Activated CD4-positive, alpha-beta T cell treated with anti-CD3 and anti-CD28 coated beads, Interleukin-2, amount 10 ng/mL, durations not matched to agents 24 days and 14 days (primary cell): Measurements from ENCODE around the gene BNIP5. TPM values are rescaled to one million over a fixed set of nuclear protein-coding genes. Genes with fewer than 3 reads are reported as not detected.

Experiments
- DNase-seq: peaks from one replicate; pipeline ENCODE4 v3.0.0; 2022
- H3K27ac Mint-ChIP-seq: one replicate; pipeline ENCODE4 v1.8.0; 2022; ENCODE audit warnings: mild to moderate bottlenecking, mixed read lengths
- H3K27me3 Mint-ChIP-seq: one replicate; pipeline ENCODE4 v1.8.0; 2022; ENCODE audit warnings: mixed read lengths
- H3K36me3 Mint-ChIP-seq: one replicate; pipeline ENCODE4 v1.8.0; 2022; ENCODE audit warnings: low read depth, mild to moderate bottlenecking, mixed read lengths
- H3K4me1 Mint-ChIP-seq: one replicate; pipeline ENCODE4 v1.8.0; 2021; ENCODE audit warnings: mixed read lengths
- H3K4me3 Mint-ChIP-seq: one replicate; pipeline ENCODE4 v1.8.0; 2022; ENCODE audit warnings: mild to moderate bottlenecking, moderate library complexity, mixed read lengths
- H3K9me3 Mint-ChIP-seq: one replicate; pipeline ENCODE4 v1.8.0; 2021; ENCODE audit warnings: mixed read lengths
- intact Hi-C: fragments of 100-400 bp; cut with micrococcal nuclease; formaldehyde crosslinking; loops from one replicate; pipeline ENCODE4 v1.15.1; 2023
- total RNA-seq: library from RNA; stranded (reverse); gene quantifications from 2 replicates; pipeline ENCODE4 v1.2.3, GENCODE V29; 2022

BNIP5 gene
- total RNA-seq, 1 donor from 2014 or later: not detected

- intact Hi-C loops: no loop called here
- DNase-seq: no peak
- H3K4me1 Mint-ChIP-seq: no peaks in the 10 kb centered on the region
- no peak overlapping the region for H3K4me3 Mint-ChIP-seq
- H3K27me3 Mint-ChIP-seq: peaks cover 52% of the 10 kb centered on the region
- H3K9me3 Mint-ChIP-seq: no peaks in the 10 kb centered on the region
- no peak overlapping the region for H3K27ac Mint-ChIP-seq
- H3K36me3 Mint-ChIP-seq: no peaks in the 10 kb centered on the region
These were observed 5.3 kb downstream of the BNIP5 start for GRCh38 chr6:36331381-36331780.

GRCh38 chr6:36330366-36330765 lies 6.3 kb downstream of the BNIP5 start:
- no peak for DNase-seq
- H3K4me3 Mint-ChIP-seq: no peak overlapping the region
- no peaks in the 10 kb centered on the region for H3K36me3 Mint-ChIP-seq
- no peak overlapping the region for H3K27ac Mint-ChIP-seq
- no peaks in the 10 kb centered on the region for H3K9me3 Mint-ChIP-seq
- intact Hi-C loops: no loop called here
- H3K27me3 Mint-ChIP-seq: peaks cover 47% of the 10 kb centered on the region
- H3K4me1 Mint-ChIP-seq: no peaks in the 10 kb centered on the region

DNA sequence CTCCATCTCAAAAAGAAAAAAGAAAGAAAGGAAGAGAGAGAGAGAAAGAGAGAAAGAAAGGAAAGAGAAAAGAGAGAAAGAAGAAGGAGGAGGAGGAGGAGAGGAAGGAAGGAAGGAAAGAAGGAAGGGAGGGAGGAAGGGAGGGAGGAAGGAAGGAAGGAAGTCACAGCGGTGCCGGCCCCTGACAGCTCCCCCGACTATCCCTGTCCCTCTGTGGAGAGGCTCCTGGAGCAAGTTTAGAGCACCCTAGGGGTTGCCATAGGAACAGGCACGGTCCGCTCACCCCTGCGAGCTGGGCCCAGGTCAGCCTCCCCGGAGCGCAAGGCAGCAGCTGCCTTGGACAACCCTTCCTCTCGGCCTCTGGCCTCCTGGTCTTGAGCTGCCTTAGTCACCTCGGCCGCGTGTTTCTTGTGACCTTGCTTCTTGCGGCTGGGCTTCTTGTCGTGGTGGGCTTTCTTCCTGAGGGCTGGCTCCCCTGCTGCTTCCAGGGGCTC lies 6.8 kb downstream of the BNIP5 start:
- Mint-ChIP-seq H3K27me3 (peaks cover 42% of the 10 kb centered on the region), H3K4me1 (no peaks in the 10 kb centered on the region), H3K4me3 (no peak overlapping the region), H3K9me3 (no peaks in the 10 kb centered on the region), H3K27ac (no peak overlapping the region), H3K36me3 (no peaks in the 10 kb centered on the region)
- intact Hi-C loops: no loop called here
- DNase-seq: no peak

DNA sequence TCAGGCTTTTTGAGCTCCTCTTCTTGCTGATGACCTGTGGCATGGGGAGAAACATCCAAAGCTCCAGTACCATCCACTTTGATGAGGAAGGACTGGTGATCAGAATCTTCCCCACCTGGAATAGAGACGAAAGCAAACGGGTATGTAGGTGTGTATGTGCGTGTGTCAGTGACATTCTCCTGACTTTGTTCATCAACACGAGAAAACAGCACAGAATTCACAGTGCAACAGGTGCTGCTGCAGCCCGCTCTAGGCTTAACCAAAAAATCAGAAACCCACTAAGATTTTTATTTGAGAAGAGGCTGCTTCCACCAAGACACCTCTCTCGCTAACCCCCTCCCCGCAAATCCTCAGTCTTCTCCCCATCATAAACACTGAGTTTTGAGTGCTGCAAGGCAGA lies 8.1 kb downstream of the BNIP5 start:
- Mint-ChIP-seq H3K36me3 (no peaks in the 10 kb centered on the region), H3K27ac (no peak overlapping the region), H3K4me1 (no peaks in the 10 kb centered on the region), H3K4me3 (no peak overlapping the region), H3K9me3 (no peaks in the 10 kb centered on the region), H3K27me3 (peaks cover 30% of the 10 kb centered on the region)
- DNase-seq: no peak
- intact Hi-C loops: no loop called here

- DNase-seq: no peak
- Mint-ChIP-seq H3K9me3 (no peaks in the 10 kb centered on the region), H3K27ac (no peak overlapping the region), H3K4me1 (no peaks in the 10 kb centered on the region), H3K36me3 (no peaks in the 10 kb centered on the region), H3K4me3 (no peak overlapping the region), H3K27me3 (peaks cover 26% of the 10 kb centered on the region)
- intact Hi-C loops: no loop called here
These were observed 8.8 kb downstream of the BNIP5 start for GRCh38 chr6:36327919-36328236.

GRCh38 chr6:36327226-36327918 lies 9.3 kb downstream of the BNIP5 start:
- H3K27ac Mint-ChIP-seq: no peak overlapping the region
- H3K4me1 Mint-ChIP-seq: no peaks in the 10 kb centered on the region
- DNase-seq: no peak
- no peak overlapping the region for H3K4me3 Mint-ChIP-seq
- intact Hi-C loops: no loop called here
- H3K27me3 Mint-ChIP-seq: peaks cover 24% of the 10 kb centered on the region
- no peaks in the 10 kb centered on the region for H3K36me3 Mint-ChIP-seq
- H3K9me3 Mint-ChIP-seq: no peaks in the 10 kb centered on the region

DNA sequence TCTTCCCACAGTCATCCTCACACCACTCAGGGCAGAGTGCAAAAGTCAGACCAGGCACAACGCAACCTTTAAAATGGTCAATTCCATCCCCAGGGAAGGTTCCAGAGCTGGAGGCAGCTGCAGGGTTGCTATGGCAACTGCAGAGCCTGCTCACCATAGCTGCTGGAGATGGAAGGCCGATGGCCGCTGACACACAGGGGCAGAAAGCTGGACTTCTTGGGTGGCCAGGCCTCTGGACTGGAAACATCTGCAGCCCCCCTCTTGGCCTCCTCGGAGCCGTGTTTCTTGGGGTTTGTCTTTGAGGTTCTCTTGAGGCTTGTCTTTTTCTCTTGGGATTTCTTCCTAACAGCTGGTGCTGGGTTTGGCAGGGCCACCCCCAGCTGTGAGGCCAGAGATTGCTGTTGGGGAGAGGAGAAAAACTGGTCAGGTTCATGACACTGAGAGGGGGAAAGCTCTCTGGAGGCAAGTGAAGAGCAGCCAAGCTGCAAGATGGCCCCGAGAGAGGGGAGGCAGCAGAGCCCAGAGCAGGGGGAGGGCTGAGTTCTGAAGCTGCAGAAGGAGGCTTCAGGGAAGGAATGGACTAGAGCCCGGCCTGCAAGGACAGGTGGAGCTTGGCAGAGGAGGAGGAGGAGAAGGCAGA lies 10.2 kb downstream of the BNIP5 start:
- no peak for DNase-seq
- Mint-ChIP-seq H3K4me1 (no peaks in the 10 kb centered on the region), H3K27me3 (peaks cover 19% of the 10 kb centered on the region), H3K9me3 (no peaks in the 10 kb centered on the region), H3K27ac (no peak overlapping the region), H3K4me3 (no peak overlapping the region), H3K36me3 (no peaks in the 10 kb centered on the region)
- intact Hi-C loops: no loop called here

DNA sequence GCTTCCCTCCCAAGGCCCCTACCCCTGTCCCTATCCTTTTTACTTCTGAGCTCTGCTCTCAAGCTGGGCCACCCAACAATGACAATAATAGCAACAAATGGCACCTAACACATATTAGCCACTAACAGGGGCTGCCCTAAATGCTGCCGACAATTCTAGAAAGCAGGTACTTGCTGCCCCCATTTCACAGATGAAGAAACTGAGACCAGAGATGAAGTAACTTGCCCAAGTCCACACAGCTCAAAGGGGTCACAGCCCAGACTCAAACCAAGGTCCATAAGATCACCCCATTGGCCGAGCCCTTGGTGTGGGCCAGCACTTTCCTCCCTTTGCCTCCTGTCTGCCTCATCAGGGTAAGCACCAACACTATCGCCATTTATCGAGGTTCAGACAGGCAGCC lies 12.0 kb downstream of the BNIP5 start:
- DNase-seq: no peak
- intact Hi-C loops: no loop called here
- Mint-ChIP-seq H3K36me3 (no peaks in the 10 kb centered on the region), H3K4me1 (no peaks in the 10 kb centered on the region), H3K27me3 (peaks cover 19% of the 10 kb centered on the region), H3K9me3 (no peaks in the 10 kb centered on the region), H3K27ac (no peak overlapping the region), H3K4me3 (no peak overlapping the region)

- intact Hi-C loops: no loop called here
- Mint-ChIP-seq H3K27ac (no peak overlapping the region), H3K4me3 (no peak overlapping the region), H3K9me3 (no peaks in the 10 kb centered on the region), H3K36me3 (no peaks in the 10 kb centered on the region), H3K27me3 (peaks cover 17% of the 10 kb centered on the region), H3K4me1 (no peaks in the 10 kb centered on the region)
- no peak for DNase-seq
These were observed 12.5 kb downstream of the BNIP5 start for GRCh38 chr6:36324191-36324590.

DNA sequence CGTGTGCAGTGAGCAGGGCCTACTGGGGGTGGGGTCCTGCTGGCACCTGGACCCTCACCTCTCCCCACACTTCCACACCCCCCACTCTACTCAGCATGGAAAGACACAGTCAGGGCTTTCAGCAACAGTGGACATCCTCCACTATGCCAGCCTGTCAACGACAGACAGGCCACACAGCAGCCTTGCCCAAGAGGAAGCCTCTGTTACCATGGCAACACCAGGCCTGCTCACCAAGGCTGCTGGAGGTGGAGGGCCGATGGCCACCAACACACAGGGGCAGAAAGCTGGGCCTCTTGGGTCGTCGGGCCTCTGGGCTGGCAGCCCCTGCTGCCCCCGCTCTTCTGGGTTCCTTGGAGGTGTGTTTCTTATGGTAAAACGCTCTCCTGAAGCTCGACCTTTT lies 13.6 kb downstream of the BNIP5 start:
- H3K4me1 Mint-ChIP-seq: no peaks in the 10 kb centered on the region
- H3K9me3 Mint-ChIP-seq: no peaks in the 10 kb centered on the region
- intact Hi-C loops: no loop called here
- H3K36me3 Mint-ChIP-seq: no peaks in the 10 kb centered on the region
- peaks cover 15% of the 10 kb centered on the region for H3K27me3 Mint-ChIP-seq
- no peak for DNase-seq
- no peak overlapping the region for H3K27ac Mint-ChIP-seq
- H3K4me3 Mint-ChIP-seq: no peak overlapping the region

GRCh38 chr6:36322591-36322990 lies 14.1 kb downstream of the BNIP5 start:
- Mint-ChIP-seq H3K27ac (no peak overlapping the region), H3K36me3 (no peaks in the 10 kb centered on the region), H3K27me3 (peaks cover 12% of the 10 kb centered on the region), H3K4me3 (no peak overlapping the region), H3K9me3 (no peaks in the 10 kb centered on the region), H3K4me1 (no peaks in the 10 kb centered on the region)
- intact Hi-C loops: no loop called here
- DNase-seq: no peak

DNA sequence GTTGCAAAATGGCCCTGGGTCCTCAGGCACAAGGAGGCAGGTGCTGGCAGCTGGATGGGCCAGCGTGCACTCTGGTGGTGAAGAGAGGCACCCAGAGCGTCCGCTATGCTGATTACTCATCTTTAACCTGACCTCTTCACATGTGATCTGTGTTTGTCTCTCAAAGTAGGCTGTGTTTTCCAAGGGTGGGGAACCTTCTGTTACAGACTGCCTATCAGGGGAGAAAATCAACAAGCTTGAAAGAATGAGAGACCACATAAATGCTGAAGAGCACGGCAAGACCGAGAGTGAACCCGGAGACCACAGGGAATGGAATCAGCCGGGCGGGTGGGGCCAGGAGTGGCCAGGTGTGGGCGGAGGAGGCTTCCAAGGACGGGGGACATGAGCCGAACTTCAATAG lies 16.2 kb downstream of the BNIP5 start:
- no peaks in the 10 kb centered on the region for H3K9me3 Mint-ChIP-seq
- no peaks in the 10 kb centered on the region for H3K36me3 Mint-ChIP-seq
- H3K4me1 Mint-ChIP-seq: no peaks in the 10 kb centered on the region
- H3K4me3 Mint-ChIP-seq: no peak overlapping the region
- H3K27me3 Mint-ChIP-seq: peaks cover 15% of the 10 kb centered on the region
- intact Hi-C loops: no loop called here
- DNase-seq: no peak
- no peak overlapping the region for H3K27ac Mint-ChIP-seq

DNA sequence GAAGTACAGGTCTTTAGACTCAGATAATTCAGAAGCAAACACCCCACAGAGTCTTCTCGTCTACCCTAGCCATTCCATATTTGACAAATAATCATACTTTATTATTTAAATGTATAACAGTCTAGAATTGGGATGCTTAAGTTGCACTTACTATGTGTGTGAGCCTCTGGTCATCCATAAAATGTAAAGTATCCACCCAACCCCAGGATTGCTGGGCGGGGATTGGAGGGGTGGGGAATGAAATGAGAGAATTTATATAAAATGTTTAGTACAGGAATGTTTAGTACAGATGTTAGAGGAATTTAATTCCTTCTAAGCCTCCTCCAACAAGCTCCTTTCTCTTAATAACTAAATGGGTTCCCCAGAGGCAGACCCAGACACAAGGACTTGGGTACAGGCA lies 16.9 kb downstream of the BNIP5 start:
- no peaks in the 10 kb centered on the region for H3K4me1 Mint-ChIP-seq
- H3K27ac Mint-ChIP-seq: no peak overlapping the region
- no peak overlapping the region for H3K4me3 Mint-ChIP-seq
- no peak for DNase-seq
- no peaks in the 10 kb centered on the region for H3K36me3 Mint-ChIP-seq
- no peaks in the 10 kb centered on the region for H3K9me3 Mint-ChIP-seq
- peaks cover 19% of the 10 kb centered on the region for H3K27me3 Mint-ChIP-seq
- intact Hi-C loops: no loop called here

DNA sequence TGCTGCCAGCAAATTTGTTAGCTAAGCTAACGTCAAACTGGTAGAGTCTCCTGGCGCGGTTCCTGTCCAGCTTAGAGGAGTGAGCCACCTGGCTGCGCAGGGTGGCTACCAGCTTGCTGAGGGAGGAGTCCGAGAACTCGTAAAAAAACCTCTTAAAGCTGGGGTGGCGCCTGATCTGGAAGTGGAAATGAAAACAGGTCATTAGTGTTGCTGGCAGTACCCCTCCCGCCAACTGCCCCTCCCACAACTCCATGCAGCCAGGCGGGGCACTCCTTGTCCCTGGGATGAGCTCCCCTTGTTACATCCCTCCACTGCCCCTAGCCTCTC lies 17.3 kb downstream of the BNIP5 start:
- Mint-ChIP-seq H3K4me3 (no peak overlapping the region), H3K27ac (no peak overlapping the region), H3K36me3 (no peaks in the 10 kb centered on the region), H3K27me3 (peaks cover 20% of the 10 kb centered on the region), H3K9me3 (no peaks in the 10 kb centered on the region), H3K4me1 (no peaks in the 10 kb centered on the region)
- DNase-seq: no peak
- intact Hi-C loops: no loop called here
